ENCODE data around the gene CSTF3.
"Not testable (repeated sequence)": the region's sequence is repeated elsewhere in the genome, so short reads cannot be mapped to it uniquely, and the experiment has no call there.

The CSTF3 gene

DNA sequence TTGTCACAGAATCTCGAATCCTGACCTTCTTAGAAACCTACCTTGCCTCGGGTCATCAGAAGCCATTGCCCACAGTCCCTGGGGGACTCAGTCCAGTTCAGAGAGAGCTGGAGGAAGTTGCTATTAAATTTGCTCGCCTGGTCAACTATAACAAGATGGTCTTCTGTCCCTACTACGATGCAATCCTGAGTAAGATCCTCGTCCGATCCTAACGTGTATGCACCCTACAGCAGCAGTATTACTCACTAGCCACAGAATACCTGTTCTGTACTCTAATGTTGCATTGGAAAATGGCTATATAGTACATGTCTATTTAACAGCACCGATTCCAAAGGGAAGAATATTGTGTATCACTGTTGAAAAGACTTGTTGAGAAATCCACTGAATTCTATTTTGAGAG lies 88.8 kb downstream of the CSTF3 start:
- no peak for DNase-seq

DNA sequence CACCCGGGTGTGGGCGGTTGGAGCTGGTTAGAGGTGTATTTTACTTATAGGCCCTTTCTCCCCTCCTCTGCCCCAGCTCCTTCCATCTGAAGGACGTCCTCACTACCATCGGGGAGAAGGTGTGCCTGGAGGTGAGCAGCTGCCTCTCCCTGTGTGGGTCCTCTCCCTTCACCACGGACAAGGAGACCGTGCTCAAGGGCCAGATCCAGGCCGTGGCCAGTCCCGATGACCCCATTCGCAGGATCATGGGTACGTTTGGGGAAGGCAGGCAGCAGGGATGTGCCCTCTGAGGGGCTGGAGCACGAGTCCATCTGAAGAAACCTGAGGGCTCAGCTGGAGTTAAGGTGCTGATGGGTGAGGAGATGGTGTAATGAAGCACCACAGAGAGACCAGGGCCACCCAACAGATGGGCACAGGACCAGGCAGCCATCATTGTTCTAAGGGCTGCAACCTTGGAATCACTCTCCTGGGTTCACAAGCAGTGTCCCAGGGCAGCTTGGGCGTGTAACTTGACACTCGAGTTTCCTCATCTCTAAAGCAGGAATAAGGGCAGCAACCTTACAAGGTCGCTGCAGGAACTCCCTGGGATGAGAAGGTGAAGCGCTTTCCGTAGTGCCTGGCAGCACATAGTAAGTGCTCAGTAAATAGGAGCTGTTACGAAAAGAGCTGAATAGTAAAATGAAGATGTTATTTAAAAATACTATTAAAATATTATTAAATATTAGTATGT lies 92.5 kb downstream of the CSTF3 start:
- DNase-seq = no peak

DNA sequence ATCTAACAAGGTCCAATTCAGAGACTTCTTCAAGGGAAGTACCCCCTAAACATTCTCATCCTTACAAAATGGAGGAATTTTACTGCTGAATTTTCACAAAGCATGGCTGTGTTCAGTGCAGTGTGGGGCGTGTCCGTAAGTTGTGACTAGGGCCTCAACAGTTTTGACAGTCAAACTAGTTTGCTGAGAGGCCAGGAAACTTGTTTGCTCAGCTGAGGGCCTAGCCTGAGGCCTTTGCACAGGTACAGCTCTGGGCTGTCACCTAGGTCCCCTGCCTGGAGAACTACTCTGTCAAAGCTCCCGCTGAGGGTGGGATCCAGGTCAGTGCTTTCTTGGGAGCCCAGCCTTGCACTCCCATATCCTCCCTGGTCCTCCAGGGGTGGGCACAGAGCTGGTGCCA lies 94.0 kb downstream of the CSTF3 start:
- no peak for DNase-seq

DNA sequence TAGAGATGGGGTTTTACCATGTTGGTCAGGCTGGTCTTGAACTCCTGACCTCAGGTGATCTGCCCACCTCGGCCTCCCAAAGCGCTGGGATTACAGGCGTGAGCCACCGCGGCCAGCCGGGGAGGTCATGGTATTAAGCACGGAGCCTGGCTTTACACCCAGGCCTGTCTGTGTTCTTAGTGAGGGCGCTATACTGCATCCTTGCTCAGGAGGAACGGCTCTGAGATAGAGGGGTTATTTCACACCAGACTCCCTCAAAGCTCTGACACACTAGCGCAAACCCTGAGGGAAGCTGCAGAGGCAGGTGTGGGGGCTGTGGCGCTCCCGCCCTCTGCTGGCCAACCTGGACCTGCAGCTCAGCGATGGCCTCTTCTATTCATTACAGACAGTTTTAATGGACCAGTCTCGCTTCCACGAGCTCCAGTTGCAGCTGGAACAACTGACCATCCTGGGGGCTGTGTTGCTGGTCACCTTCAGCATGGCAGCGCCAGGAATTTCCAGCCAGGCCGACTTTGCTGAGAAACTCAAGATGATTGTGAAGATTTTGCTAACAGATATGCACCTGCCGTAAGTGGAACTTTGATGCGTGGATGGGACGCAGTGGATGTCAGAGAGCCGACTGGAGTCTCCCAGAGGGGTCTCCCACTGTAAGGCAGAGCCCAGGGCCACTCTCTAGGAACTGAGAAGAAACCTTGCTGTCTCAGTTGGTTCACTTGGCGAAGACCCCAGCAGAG lies 95.7 kb downstream of the CSTF3 start:
- DNase-seq = peak; percentile 76 to 84

DNA sequence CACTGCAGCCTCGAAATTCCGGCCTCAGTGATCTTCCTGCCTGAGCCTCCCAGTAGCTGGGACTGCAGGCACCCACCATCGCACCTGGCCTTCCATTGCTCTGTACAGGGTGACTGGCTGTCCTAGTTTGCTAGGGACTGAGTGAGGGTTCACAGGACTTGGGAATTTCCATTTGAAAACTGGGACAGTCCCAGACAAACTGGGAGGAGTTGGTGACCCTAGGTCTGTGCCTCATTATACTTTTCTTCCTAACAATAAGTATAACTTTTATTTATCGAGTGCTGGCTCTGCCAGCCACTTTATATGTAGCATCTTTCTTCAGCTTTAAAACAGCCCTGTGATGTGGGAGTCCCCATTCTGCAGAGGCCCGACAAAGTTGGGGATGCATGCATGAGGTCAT lies 96.4 kb downstream of the CSTF3 start:
- no peak for DNase-seq

DNA sequence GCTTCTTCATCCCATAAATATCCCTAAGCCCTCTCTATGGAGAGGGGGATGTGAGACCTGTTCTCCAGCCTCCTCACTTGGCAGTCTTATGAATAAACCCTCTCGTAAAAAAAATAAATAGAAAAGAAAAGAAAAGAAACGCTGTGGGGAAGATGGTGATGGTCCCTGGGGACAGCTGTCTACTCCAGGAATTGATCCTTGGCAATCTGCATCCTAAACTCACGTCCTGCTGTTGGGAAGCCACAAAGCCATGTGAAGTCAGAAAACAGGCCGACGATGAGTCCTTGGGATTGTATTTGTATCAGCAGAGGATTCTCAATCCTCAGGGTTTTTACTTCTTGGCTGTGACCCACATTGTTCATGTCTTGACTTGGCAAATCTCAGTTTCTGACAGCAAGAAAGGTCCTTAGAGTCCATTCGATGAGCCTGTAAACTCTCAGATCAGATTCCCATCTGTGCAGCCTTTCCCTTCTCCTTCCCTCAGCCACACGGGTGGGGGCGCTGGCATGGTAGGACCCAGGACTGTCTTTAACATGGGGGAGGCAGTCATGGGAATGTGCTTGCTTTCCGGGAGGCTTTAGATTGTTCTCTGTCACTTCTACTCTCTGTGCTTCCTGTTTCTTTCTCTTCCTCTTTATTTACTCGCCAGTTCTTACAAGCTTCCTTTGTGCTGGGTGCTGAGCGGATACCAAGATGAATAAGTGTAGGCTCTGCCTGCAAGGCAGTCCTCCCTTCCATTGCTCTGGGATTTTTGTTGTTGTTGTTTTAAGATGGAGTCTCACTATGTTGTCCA lies 97.1 kb downstream of the CSTF3 start:
- DNase-seq = no peak

DNA sequence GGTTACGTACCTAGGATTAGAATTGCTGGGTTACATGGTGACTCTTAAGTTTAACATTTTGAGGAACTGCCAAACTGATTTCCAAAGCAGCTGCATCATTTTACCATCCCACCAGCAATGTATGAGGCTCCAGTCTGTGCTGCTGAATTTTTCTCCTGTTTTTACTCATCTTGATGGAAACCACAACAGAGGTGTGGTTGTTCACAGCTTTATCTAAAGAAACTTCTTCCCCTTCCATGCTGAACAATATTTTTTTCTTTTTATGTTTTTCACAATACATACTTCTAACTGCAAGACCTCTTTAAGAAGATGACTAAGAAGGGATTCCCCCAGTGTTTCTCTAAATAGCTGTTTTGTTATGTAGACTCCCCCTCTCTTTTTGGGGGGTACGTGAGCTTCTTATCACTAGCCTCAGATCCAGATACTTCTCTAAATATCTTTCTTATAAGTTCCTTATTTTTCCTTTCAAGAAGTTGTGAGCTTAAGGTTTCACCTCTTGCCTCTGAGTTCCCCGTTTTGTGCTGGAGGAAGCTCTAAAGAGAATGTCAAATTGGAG lies 97.9 kb downstream of the CSTF3 start:
- no peak for DNase-seq

DNA sequence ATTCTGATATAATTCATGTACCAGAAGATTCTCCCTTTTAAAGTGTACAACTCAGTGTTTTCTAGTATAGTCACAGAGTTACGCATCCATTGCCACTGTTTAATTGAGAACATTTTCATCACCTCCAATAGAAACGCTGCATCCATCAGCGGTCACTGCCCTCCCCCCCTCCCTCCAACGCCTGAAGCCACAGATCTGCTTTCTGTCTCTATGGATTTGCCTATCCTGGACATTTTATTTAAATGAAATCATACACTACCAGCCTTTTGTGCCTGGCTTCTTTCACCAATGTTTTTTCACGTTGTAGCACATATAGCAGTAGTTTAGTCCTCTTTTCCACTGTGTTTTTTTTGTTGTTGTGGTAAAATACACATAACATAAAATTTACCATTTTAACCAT lies 99.1 kb downstream of the CSTF3 start:
- DNase-seq = no peak

DNA sequence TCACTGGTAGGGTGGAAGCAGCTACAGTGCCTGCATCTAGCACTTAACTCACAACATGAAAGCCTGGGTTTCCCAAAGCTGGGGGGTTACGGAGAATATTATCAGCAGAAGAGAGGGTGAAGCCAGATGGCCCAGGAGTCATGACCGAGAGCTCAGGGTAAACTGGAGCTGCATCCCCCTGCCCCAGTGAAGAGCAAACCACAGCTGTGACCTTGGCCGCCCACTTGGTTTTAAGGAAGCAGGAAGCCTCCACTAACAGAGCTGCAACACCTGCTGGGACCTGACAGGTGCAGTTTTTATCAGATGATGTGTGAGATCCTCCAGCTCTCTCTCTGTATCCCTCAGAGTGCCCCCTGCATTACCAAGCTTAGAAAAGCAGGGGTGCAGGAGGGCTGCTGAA lies 101.0 kb downstream of the CSTF3 start:
- no peak for DNase-seq

DNA sequence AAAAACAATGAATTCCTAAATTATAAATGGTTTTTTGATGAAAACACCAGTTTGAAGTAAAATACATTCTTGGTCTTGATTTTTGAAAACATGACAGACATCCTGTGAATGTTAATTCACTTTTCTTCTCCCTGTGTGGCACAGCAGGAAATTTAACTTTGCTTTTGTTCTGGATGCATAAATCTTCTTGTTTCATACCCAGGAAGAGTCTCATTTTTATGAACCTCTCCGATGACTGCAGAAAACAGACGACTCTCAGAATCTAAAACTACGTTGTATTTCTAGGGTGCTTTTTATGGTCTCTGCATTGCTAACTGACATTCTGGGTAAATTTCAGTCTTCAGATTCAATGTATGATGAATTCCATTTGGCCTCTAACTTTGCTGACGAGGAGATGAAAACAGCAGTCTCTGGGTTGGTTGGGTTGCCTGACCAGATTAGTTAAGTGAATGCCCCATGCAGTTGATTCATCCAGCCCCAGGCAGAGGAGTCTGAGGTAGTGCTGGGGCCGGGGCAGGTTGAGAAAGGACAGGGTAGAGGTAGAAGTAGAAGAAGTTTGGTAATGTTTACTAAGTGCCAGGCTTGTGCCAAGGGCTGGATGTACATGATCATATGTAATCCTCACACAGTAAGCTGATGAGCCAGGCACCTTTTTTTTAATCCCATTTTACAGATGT lies 101.8 kb downstream of the CSTF3 start:
- DNase-seq = no peak

DNA sequence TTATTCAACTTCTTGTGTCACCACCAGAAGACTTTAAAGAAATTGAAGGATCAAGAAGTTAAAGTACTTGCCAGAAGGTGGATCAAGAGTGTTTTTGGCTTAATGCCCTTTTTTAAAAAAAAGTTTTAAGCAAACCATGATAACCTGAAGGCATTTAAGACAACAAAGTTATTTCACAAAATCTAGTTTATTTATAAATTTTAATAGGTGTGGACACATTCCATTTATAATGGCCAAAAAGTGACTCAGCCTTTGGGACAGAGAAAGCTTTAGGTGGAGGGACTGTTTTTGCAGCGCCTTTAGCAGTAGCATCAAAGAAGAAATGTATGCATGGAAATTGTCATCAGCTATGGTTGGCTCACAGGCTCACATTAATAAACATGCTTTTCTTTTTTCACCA lies 104.0 kb downstream of the CSTF3 start:
- no peak for DNase-seq

DNA sequence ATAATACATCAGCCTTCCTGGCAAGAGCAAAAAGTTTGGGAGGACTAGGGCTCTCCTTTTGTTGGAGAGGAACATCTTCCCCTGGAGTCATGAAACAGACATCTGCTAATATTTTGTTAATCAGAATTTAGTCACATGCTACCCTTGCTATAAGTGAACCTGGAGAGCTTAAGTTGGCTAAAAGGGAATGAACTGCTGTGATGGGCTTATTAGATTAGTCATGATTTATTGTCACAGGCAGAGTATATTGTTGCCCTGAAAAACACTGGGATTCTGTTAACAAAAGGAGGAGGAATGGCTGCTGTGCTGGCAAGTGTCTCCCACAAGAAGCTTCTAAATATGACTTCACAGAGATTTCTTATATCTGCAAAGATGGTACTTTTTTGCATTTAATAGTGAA lies 105.9 kb downstream of the CSTF3 start:
- no peak for DNase-seq

DNA sequence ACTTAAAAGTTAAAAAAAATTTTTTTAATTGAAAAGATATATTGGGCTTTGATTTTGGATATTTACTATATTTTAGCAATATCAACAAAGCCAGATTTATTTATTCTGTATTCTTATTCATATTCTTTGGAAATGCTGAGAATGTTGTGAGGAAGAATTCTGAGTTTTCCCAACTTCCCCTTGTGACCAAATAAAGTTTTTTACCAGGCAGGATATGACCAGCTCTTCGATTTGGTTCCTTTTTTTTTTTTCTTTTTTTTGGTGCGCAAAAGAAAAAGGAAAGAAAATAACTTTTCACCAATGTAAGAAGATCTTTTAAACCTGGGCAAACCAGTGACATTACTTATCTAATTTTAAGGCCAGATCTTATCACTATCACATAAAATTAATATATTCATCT lies 109.0 kb downstream of the CSTF3 start:
- no peak for DNase-seq

DNA sequence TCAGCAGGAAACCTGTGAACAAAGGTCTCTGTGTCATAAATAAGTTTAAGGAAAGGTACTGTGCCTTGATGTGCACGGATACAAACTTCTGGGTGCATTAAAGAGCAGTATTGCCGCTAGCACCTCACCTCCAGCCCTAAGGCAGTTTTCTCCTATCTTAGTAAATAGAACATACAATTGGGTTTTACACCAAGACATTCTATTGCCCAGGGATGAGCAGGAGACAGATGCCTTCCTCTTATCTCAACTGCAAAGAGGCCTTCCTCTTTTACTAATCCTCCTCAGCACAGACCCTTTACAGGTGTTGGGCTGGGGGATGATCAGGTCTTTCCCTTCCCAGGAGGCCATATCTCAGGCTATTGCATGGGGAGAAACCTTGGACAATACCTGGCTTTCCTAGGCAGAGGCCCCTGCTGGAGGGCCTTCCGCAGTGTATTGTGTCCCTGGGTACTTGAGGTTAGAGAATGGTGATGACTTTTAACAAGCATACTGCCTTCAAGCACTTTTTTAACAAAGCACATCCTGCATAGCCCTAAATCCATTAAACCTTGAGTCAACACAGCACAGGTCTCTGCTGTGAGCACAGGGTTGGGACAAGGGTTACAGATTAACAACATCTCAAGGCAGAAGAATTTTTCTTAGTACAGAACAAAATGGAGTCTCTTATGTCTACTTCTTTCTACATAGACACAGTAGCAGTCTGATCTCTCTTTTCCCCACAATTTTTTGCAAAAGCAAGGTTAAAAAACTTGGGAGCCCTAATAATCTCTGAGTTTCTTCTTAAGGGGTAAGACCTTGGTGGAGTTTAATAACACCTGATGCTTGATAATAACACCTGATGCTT lies 111.5 kb downstream of the CSTF3 start:
- not testable (repeated sequence) for DNase-seq

DNA sequence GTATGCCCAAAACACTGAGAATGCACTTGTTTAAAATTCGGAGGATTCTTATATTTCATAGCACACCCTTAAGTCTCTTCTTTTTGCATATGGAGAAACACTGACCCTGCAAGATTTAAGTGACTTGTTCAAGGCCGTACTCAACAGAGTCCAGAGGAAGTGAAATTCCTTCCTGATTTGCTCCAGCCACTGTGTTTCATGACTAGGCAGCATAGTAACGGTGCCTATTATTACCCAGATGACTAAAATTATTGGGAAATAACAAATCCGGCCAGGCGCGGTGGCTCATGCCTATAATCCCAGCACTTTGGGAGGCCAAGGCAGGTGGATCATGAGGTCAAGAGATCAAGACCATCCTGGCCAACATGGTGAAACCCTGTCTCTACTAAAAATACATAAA lies 112.6 kb downstream of the CSTF3 start:
- not testable (repeated sequence) for DNase-seq

DNA sequence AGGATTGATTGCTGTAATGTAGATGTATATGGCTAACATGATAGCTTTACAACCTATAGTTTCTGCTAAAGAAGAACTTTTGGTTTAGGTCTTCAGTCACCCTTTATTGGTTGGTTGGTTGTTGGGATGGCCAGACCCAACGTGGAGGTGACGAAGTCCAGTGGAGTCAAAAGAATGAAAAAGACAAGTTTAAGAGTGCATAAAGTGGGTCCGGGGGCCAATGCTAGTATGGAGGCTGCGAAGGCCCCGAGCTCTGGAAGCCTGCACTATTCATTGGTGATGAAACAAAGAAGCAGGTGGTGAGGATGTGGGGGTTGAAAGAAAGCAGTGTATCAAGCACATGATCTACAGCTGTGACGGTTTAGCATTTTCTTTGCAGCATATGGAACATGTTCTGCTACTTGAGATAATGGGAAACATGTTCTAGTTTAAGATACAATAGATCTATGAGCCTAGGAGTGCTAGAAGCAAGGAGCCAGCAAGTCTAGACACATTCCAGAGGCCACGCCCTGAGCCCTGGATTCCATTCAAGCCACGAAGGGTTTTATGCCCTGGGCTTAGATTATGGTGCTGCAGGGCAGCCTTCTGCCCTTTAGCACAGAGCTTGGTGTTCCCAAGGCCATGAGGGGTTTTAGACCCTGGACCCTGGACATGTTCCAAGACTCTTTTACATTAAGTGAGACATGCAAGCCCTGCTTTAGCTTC lies 115.6 kb downstream of the CSTF3 start:
- DNase-seq = no peak

DNA sequence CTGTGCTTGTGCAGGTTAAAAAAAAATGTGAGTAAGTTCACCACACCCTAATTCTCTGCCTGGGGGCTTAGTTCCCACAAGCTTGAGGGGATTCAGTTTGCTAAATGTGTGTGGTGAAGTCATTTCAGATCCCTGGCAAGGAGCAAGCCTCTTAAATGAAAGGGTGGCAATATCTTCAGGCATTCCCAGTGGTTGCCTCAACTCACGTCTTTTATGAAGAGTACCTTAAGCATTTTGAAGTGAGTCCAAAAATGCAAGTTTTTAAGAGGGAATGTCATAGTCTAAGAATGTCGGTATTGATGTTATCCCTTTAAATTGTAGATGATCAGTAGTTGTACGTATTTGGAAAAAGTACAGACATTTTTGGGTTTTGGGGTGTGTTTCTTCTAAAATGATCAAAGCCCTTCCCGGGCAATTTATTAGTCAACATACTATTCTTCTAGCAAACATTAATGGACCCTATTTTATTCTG lies 117.0 kb downstream of the CSTF3 start:
- DNase-seq = no peak

DNA sequence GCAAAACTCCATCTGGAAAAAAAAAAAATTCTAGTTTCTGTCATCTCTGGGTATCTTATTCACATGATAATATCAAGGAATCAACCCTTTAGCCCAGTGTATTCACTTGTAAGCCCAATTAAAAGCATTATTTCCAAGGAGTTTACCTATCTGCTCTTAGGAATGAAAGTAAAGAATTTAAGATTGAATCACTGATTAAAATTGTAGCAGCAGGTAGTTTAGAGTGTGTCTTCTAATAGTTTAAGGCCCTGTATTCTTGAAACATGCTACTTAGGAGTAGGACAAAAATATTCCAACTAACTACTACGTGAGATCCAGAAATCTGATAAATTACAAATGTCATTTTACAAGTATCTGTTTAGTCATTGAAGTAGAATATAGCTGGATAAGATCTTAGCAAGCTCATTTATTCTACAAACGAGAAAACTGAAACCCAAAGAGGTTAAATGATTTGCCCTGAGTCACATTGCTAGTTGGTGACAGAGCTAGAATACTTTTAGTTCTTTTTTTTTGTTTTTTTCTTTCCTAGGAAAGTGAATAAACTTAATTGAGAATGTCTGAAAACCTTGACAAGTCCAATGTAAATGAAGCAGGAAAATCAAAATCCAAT lies 118.0 kb downstream of the CSTF3 start:
- no peak for DNase-seq

DNA sequence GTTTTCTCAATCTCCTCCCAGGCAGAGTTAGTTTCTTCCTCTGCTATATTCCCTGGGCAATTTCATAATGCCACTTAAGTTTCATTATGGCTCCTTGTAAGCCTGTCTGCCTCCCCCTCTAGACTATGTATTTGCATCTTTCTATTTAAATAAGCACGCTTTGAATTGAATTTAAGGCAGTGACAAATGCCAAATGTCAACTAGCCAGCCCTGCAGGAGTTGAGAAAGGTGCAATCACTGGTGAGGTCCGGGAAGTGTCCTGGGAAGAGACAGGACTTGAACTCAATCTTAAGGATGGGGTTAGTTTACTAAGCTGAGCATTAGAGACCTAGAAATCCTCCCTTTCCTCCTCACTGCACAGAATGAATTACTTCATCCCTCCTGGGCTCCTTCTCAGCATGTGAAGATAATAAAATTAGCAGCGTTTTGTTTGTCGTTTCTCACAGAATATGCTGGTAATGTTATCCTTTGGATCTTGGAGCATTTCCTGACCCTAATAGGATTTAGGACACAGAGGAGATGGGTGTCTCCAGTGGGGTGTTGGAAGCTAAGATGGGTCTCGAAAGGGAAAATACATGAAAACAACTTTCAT lies 120.3 kb downstream of the CSTF3 start:
- no peak for DNase-seq
